Stimulated activated CD8-positive, alpha-beta memory T cell treated with anti-CD3 and anti-CD28 coated beads, Interleukin-12 subunit alpha, Interleukin-12 subunit beta, amount 100 ng/mL, for 24 hours (primary cell): ENCODE measurements around the gene PRRC2B.

Experiments used
- DNase-seq: peaks from one replicate; pipeline ENCODE4 v3.0.0-alpha.2; 2020; ENCODE audit errors: extremely low read depth

The PRRC2B gene

GRCh38 chr9:131407717-131408195 is 13.9 kb downstream of the PRRC2B start:
- DNase-seq = no peak

GRCh38 chr9:131409458-131409992 is 15.6 kb downstream of the PRRC2B start:
- DNase-seq = no peak

GRCh38 chr9:131410044-131410491 is 16.2 kb downstream of the PRRC2B start:
- no peak for DNase-seq

GRCh38 chr9:131411719-131412681 is 18.1 kb downstream of the PRRC2B start:
- no peak for DNase-seq

GRCh38 chr9:131416509-131416908 is 22.6 kb downstream of the PRRC2B start:
- no peak for DNase-seq

- no peak for DNase-seq
Measured at GRCh38 chr9:131417264-131418142, 23.6 kb downstream of the PRRC2B start.

- no peak for DNase-seq
Measured at GRCh38 chr9:131418143-131419025, 24.5 kb downstream of the PRRC2B start.

- DNase-seq = no peak
Measured at GRCh38 chr9:131419026-131419614, 25.2 kb downstream of the PRRC2B start.

GRCh38 chr9:131419716-131420115 is 25.8 kb downstream of the PRRC2B start:
- DNase-seq = no peak

- DNase-seq = no peak
Measured at GRCh38 chr9:131420980-131421624, 27.2 kb downstream of the PRRC2B start.

GRCh38 chr9:131421691-131422090 is 27.8 kb downstream of the PRRC2B start:
- DNase-seq = no peak

- DNase-seq = no peak
Measured at GRCh38 chr9:131422241-131422792, 28.4 kb downstream of the PRRC2B start.

- DNase-seq = no peak
Measured at GRCh38 chr9:131423171-131423581, 29.3 kb downstream of the PRRC2B start.

- DNase-seq = no peak
Measured at GRCh38 chr9:131426545-131426944, 32.7 kb downstream of the PRRC2B start.

GRCh38 chr9:131429121-131430012 is 35.5 kb downstream of the PRRC2B start:
- no peak for DNase-seq

- no peak for DNase-seq
Measured at GRCh38 chr9:131432050-131432449, 38.2 kb downstream of the PRRC2B start.

GRCh38 chr9:131432597-131433301 is 38.9 kb downstream of the PRRC2B start:
- DNase-seq = no peak

GRCh38 chr9:131433302-131433854 is 39.5 kb downstream of the PRRC2B start:
- DNase-seq = no peak
